Activated naive CD8-positive, alpha-beta T cell treated with anti-CD3 and anti-CD28 coated beads for 36 hours (primary cell): Measurements from ENCODE around the gene PPP2R2C. TPM values are rescaled to one million over a fixed set of nuclear protein-coding genes. Genes with fewer than 3 reads are reported as not detected.

Experiments
- DNase-seq: peaks from one replicate; pipeline ENCODE4 v3.0.0; 2021
- H3K27ac Mint-ChIP-seq: one replicate; pipeline ENCODE4 v1.8.0; 2022; ENCODE audit warnings: mild to moderate bottlenecking, moderate library complexity, mixed read lengths
- H3K27me3 Mint-ChIP-seq: one replicate; pipeline ENCODE4 v1.8.0; 2022; ENCODE audit warnings: mild to moderate bottlenecking, mixed read lengths
- H3K36me3 Mint-ChIP-seq: one replicate; pipeline ENCODE4 v1.8.0; 2021; ENCODE audit warnings: mild to moderate bottlenecking, mixed read lengths
- H3K4me1 Mint-ChIP-seq: one replicate; pipeline ENCODE4 v1.8.0; 2021; ENCODE audit warnings: mixed read lengths
- H3K4me3 Mint-ChIP-seq: one replicate; pipeline ENCODE4 v1.8.0; 2022; ENCODE audit warnings: mild to moderate bottlenecking, moderate library complexity, mixed read lengths
- H3K9me3 Mint-ChIP-seq: one replicate; pipeline ENCODE4 v1.8.0; 2022; ENCODE audit warnings: mixed read lengths
- total RNA-seq, 2 experiments: library from RNA; stranded (reverse); gene quantifications; one replicate each; pipeline ENCODE4 v1.2.3, GENCODE V29; 2021

Gene PPP2R2C
- total RNA-seq, result not detected

- H3K27ac Mint-ChIP-seq, result no peak within 1 kb of the TSS
- H3K4me3 Mint-ChIP-seq, result peak within 1 kb of the TSS; percentile 8
- no peaks in the 10 kb centered on the region for H3K36me3 Mint-ChIP-seq
- no peaks in the 10 kb centered on the region for H3K9me3 Mint-ChIP-seq
- peak; percentile 32 for DNase-seq
- peaks cover 60% of the 10 kb centered on the region for H3K27me3 Mint-ChIP-seq
- peaks cover 2% of the 10 kb centered on the region for H3K4me1 Mint-ChIP-seq
Observed at GRCh38 chr4:6472387-6473263, at the start of gene PPP2R2C. Gene PPP2R2C, minus strand, starts transcription at chr4:6472614. Its CDS starts 385 bp downstream, at chr4:6472229.

- no peak for DNase-seq
- Mint-ChIP-seq H3K36me3 (no peaks in the 10 kb centered on the region), H3K4me3 (no peak overlapping the region), H3K27ac (no peak overlapping the region), H3K27me3 (peaks cover 6% of the 10 kb centered on the region), H3K4me1 (no peaks in the 10 kb centered on the region), H3K9me3 (no peaks in the 10 kb centered on the region)
Observed at GRCh38 chr4:6520978-6521377, 48.6 kb upstream of the PPP2R2C start.

- Mint-ChIP-seq H3K4me3 (no peak overlapping the region), H3K9me3 (no peaks in the 10 kb centered on the region), H3K27ac (no peak overlapping the region), H3K27me3 (peaks cover 9% of the 10 kb centered on the region), H3K36me3 (no peaks in the 10 kb centered on the region), H3K4me1 (no peaks in the 10 kb centered on the region)
- DNase-seq, result no peak
Observed at GRCh38 chr4:6520051-6520636, 47.7 kb upstream of the PPP2R2C start.

GRCh38 chr4:6517171-6517570, 44.8 kb upstream of the PPP2R2C start:
- Mint-ChIP-seq H3K9me3 (no peaks in the 10 kb centered on the region), H3K27ac (no peak overlapping the region), H3K4me1 (no peaks in the 10 kb centered on the region), H3K4me3 (no peak overlapping the region), H3K27me3 (peaks cover 9% of the 10 kb centered on the region), H3K36me3 (no peaks in the 10 kb centered on the region)
- DNase-seq, result no peak

DNA sequence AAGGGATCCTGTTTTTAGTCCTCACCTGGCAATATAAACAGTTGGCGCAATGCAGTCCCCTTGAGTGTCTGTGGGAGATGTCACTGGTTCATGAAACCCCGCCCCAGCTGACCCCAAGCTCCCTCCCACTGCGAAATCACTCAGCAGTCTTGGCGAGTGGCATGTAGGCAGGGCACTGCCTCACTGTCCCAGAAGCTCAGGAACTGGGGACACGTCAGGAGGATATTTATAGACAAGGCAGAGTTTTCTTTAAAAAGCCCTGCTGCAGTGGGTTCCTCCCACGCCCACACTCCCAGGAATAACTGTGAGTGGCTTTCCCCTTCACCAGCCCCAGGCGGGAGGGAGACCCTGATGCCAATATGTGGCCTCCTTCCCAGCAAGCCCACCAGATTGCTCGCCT, 44.3 kb upstream of the PPP2R2C start:
- H3K4me3 Mint-ChIP-seq, result no peak overlapping the region
- H3K27me3 Mint-ChIP-seq, result peaks cover 9% of the 10 kb centered on the region
- DNase-seq, result no peak
- H3K9me3 Mint-ChIP-seq, result no peaks in the 10 kb centered on the region
- H3K27ac Mint-ChIP-seq, result no peak overlapping the region
- no peaks in the 10 kb centered on the region for H3K4me1 Mint-ChIP-seq
- H3K36me3 Mint-ChIP-seq, result no peaks in the 10 kb centered on the region

DNA sequence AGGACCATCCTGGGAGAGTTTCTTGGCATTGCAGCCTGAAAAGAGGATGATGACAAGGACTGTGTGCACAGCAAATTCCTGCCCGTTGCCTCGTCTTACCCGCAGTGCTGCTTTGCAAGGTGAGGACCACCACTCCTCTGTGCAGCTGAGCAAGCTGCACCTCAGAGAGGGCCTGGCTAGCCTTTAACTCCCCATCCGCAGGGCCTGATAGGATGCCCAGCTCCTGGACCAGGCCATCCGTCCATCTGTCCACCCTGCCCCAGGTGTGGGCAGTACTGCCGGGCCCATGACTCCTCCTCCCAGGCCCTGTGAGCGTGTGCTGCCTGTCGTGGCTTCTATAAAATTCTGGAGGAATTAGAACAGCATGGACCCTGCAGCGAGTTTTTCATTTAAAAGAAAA, 43.9 kb upstream of the PPP2R2C start:
- H3K27ac Mint-ChIP-seq, result no peak overlapping the region
- no peaks in the 10 kb centered on the region for H3K36me3 Mint-ChIP-seq
- H3K4me1 Mint-ChIP-seq, result no peaks in the 10 kb centered on the region
- no peaks in the 10 kb centered on the region for H3K9me3 Mint-ChIP-seq
- H3K27me3 Mint-ChIP-seq, result peaks cover 9% of the 10 kb centered on the region
- H3K4me3 Mint-ChIP-seq, result no peak overlapping the region
- DNase-seq, result no peak

DNA sequence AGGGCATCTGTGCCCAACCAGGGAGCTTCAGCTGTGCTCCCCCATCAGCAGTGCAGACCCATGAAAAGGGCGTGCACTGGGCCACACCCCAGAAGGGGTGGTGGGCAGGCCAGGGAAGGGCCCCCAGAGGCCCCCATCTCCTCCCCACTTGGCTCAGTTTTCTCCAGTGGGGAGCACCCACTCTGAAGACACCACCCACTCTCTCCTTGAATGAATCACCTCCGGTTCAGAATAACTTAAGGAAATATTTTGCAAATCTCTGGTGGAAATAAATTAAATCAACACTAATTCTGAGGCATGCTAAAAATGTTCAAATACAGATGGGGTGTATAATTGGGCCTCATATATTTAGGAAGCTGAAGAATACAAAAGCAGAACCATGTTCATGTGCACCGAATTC, 41.3 kb upstream of the PPP2R2C start:
- Mint-ChIP-seq H3K4me3 (no peak overlapping the region), H3K9me3 (peaks cover 3% of the 10 kb centered on the region), H3K27ac (no peak overlapping the region), H3K27me3 (peaks cover 9% of the 10 kb centered on the region), H3K4me1 (no peaks in the 10 kb centered on the region), H3K36me3 (peaks cover 2% of the 10 kb centered on the region)
- DNase-seq, result no peak

- H3K27ac Mint-ChIP-seq, result no peak overlapping the region
- H3K9me3 Mint-ChIP-seq, result peaks cover 14% of the 10 kb centered on the region
- peaks cover 3% of the 10 kb centered on the region for H3K27me3 Mint-ChIP-seq
- peaks cover 2% of the 10 kb centered on the region for H3K36me3 Mint-ChIP-seq
- DNase-seq, result no peak
- no peak overlapping the region for H3K4me3 Mint-ChIP-seq
- H3K4me1 Mint-ChIP-seq, result no peaks in the 10 kb centered on the region
Observed at GRCh38 chr4:6509587-6509986, 37.2 kb upstream of the PPP2R2C start.

DNA sequence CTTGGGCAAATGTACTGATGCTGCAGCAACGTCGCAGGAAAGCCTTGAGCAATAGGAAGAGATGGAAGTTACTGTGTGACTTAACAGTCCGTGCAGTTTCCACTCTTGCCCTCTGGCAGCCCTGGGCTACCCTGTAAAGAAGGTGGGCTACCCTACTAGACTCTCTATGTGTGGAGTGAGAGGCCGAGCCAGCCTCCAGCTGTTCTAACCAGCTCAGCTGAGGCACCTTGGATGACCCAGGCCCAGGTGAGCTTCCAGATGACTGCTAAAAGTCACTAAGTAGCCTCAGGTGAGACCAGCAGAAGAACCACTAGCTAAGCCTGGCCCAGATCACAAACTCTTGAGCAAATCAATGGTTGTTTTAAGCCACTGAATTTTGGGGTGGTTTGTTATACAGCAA, 34.9 kb upstream of the PPP2R2C start:
- Mint-ChIP-seq H3K9me3 (peaks cover 14% of the 10 kb centered on the region), H3K4me1 (no peaks in the 10 kb centered on the region), H3K27me3 (peaks cover 3% of the 10 kb centered on the region), H3K36me3 (peaks cover 2% of the 10 kb centered on the region), H3K27ac (no peak overlapping the region), H3K4me3 (no peak overlapping the region)
- no peak for DNase-seq

DNA sequence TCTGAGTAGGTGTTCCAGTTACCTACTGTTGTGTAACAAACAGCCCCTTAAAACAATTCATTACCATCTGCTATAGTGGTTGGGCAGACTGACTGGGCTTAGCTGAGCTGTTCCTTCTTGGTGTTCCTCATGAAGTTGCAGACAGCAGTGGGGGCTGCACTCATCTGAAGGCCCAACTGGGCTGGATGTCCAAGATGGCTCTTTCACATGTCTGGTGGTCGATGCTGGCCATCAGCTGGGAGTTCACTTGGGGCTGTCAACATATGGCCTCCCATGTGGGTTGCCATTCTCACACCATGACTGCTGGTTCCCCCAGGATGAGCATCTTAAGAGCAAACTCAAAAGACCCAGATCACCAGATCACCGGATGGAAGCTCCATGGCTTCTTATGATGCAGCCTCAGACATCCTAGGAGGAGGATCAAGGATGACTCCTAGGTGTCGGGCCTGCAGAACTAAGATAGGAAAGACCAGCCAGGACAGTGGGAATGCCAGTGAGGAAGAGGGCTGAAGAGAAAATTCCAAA, 34.3 kb upstream of the PPP2R2C start:
- DNase-seq, result no peak
- Mint-ChIP-seq H3K9me3 (peaks cover 14% of the 10 kb centered on the region), H3K36me3 (peaks cover 2% of the 10 kb centered on the region), H3K27ac (no peak overlapping the region), H3K27me3 (peaks cover 3% of the 10 kb centered on the region), H3K4me3 (no peak overlapping the region), H3K4me1 (no peaks in the 10 kb centered on the region)

DNA sequence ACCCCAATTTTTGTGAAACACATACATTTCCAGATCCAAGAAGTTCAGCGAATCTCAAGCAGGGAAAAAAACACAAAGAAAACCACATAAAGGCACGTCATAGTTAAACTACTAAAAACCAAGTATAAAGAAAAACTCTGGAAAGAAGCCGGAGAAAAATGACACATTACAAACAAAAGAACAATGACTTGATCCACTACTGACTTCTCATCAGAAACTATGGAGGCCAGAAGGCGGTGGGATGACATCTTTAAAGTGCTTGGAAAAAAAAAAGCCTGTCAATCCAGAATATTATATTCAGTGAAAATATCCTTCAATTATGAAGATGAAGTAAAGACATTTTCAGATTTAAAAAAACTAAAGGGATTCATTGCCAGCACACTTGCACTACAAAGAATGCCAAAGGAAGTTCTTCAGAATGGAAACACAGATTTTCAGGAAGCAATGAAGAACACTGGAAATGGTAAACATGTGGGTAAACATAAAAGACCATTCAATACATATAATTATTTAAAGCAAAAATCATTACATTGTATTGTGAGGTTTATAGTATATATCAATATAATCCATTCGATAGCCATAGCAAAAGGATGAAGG, 32.6 kb upstream of the PPP2R2C start:
- H3K4me1 Mint-ChIP-seq, result no peaks in the 10 kb centered on the region
- DNase-seq, result no peak
- peaks cover 3% of the 10 kb centered on the region for H3K27me3 Mint-ChIP-seq
- H3K36me3 Mint-ChIP-seq, result no peaks in the 10 kb centered on the region
- H3K9me3 Mint-ChIP-seq, result peaks cover 11% of the 10 kb centered on the region
- H3K4me3 Mint-ChIP-seq, result no peak overlapping the region
- no peak overlapping the region for H3K27ac Mint-ChIP-seq

DNA sequence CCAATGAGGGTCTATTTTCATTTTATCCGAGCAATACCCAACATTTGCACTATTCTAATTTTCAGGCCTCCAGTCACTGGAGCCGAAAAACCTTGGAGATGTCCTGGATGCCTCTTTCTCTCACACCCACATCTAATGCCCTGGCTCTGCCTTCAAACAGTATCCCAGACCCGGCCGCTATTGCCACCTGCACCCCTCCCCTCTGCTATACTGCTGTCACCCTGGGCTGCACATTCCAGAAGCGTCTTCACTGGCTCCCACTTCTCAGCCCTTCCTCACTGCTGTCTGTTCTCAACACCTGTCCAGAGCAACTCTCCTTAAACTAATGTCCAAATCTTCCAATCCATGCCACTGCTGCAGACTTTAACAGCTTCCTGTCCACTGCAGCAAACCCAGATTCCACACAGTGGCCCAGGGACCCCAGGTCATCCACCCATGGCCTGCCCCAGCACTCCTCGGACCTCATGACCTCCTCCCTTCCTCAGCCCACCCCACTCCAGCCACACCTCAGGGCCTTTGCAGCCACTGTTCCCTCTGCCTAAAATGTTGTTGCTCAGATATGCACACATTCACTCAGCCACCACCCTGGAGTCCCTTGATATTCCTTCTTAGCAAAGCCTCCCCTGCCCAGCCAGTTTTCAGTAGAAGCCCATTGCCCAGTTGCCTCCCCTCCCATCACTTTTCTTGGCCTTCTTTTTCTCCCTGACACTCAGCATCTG, 30.5 kb upstream of the PPP2R2C start:
- Mint-ChIP-seq H3K27me3 (peaks cover 3% of the 10 kb centered on the region), H3K4me1 (no peaks in the 10 kb centered on the region), H3K36me3 (no peaks in the 10 kb centered on the region), H3K9me3 (peaks cover 11% of the 10 kb centered on the region), H3K27ac (no peak overlapping the region), H3K4me3 (no peak overlapping the region)
- DNase-seq, result no peak

- H3K27me3 Mint-ChIP-seq, result peaks cover 3% of the 10 kb centered on the region
- DNase-seq, result no peak
- no peak overlapping the region for H3K4me3 Mint-ChIP-seq
- no peaks in the 10 kb centered on the region for H3K4me1 Mint-ChIP-seq
- peaks cover 11% of the 10 kb centered on the region for H3K9me3 Mint-ChIP-seq
- no peak overlapping the region for H3K27ac Mint-ChIP-seq
- H3K36me3 Mint-ChIP-seq, result no peaks in the 10 kb centered on the region
Observed at GRCh38 chr4:6502147-6502546, 29.7 kb upstream of the PPP2R2C start.

- H3K27me3 Mint-ChIP-seq, result peaks cover 3% of the 10 kb centered on the region
Observed at GRCh38 chr4:6501171-6501570, 28.8 kb upstream of the PPP2R2C start.

More at GRCh38 chr4:6501171-6501570, 28.8 kb upstream of the PPP2R2C start:
- no peak overlapping the region for H3K27ac Mint-ChIP-seq
- H3K9me3 Mint-ChIP-seq, result peaks cover 7% of the 10 kb centered on the region
- DNase-seq, result no peak
- H3K36me3 Mint-ChIP-seq, result no peaks in the 10 kb centered on the region
- H3K4me1 Mint-ChIP-seq, result no peaks in the 10 kb centered on the region
- no peak overlapping the region for H3K4me3 Mint-ChIP-seq
